Pulmonary artery endothelial cell (primary cell): ENCODE data around the gene MAPK1IP1L. TPM values are rescaled to one million over a fixed set of nuclear protein-coding genes. Genes with fewer than 3 reads are reported as not detected.
"Not testable (repeated sequence)": the region's sequence is repeated elsewhere in the genome, so short reads cannot be mapped to it uniquely, and the experiment has no call there.

Experiments
- DNase-seq: peaks from one replicate; pipeline ENCODE4 v3.0.0-alpha.2; 2011; ENCODE audit warnings: low read depth, low spot score
- total RNA-seq: library from RNA; depleted of rRNA; stranded (reverse); fragments of >200 nt; gene quantifications from 2 replicates; pipeline ENCODE4 v1.2.3, GENCODE V29; 2014

MAPK1IP1L gene
- 22.9 and 23.7 TPM in 2 replicates for total RNA-seq

- peak; percentile 84 for DNase-seq
Measured at GRCh38 chr14:55051423-55052268, at the start of gene MAPK1IP1L. Gene MAPK1IP1L, plus strand, starts transcription at chr14:55051647. Its CDS starts 10,037 bp downstream, at chr14:55061684.

- DNase-seq, result no peak
Measured at GRCh38 chr14:55005071-55005470, 46.4 kb upstream of the MAPK1IP1L start.

GRCh38 chr14:55015006-55015405 lies 36.4 kb upstream of the MAPK1IP1L start:
- no peak for DNase-seq

GRCh38 chr14:55019968-55020554 lies 31.4 kb upstream of the MAPK1IP1L start:
- no peak for DNase-seq

GRCh38 chr14:55024365-55024764 lies 27.1 kb upstream of the MAPK1IP1L start:
- DNase-seq, result not testable (repeated sequence)

GRCh38 chr14:55025948-55026347 lies 25.5 kb upstream of the MAPK1IP1L start:
- no peak for DNase-seq

- DNase-seq, result no peak
Measured at GRCh38 chr14:55026441-55026792, 25.0 kb upstream of the MAPK1IP1L start.

GRCh38 chr14:55026793-55027561 lies 24.5 kb upstream of the MAPK1IP1L start, which contains the start of the genes SOCS4 and WDHD1:
Gene SOCS4, plus strand, starts transcription at chr14:55027236. Its CDS starts 15,806 bp downstream, at chr14:55043042.
Gene WDHD1, minus strand, starts transcription at chr14:55027099. Its CDS starts 312 bp downstream, at chr14:55026787.
- DNase-seq, result peak; percentile 58

GRCh38 chr14:55028066-55028465 lies 23.4 kb upstream of the MAPK1IP1L start:
- no peak for DNase-seq

- no peak for DNase-seq
Measured at GRCh38 chr14:55028476-55028875, 23.0 kb upstream of the MAPK1IP1L start.

GRCh38 chr14:55031190-55031589 lies 20.3 kb upstream of the MAPK1IP1L start:
- DNase-seq, result no peak

- DNase-seq, result not testable (repeated sequence)
Measured at GRCh38 chr14:55037995-55038394, 13.5 kb upstream of the MAPK1IP1L start.

- no peak for DNase-seq
Measured at GRCh38 chr14:55038708-55039107, 12.7 kb upstream of the MAPK1IP1L start.

- no peak for DNase-seq
Measured at GRCh38 chr14:55043528-55043927, 7.9 kb upstream of the MAPK1IP1L start.

- no peak for DNase-seq
Measured at GRCh38 chr14:55045087-55045486, 6.4 kb upstream of the MAPK1IP1L start.

- no peak for DNase-seq
Measured at GRCh38 chr14:55047301-55048053, 4.0 kb upstream of the MAPK1IP1L start.

- no peak for DNase-seq
Measured at GRCh38 chr14:55048900-55049436, 2.5 kb upstream of the MAPK1IP1L start.

GRCh38 chr14:55051165-55051422 lies 353 bp upstream of the MAPK1IP1L start:
- no peak for DNase-seq

- DNase-seq, result no peak
Measured at GRCh38 chr14:55052269-55052930, 953 bp downstream of the MAPK1IP1L start.

GRCh38 chr14:55053018-55053417 lies 1.6 kb downstream of the MAPK1IP1L start:
- DNase-seq, result no peak

- no peak for DNase-seq
Measured at GRCh38 chr14:55053500-55053899, 2.1 kb downstream of the MAPK1IP1L start.
